ENCODE data around the gene ANTXR1. TPM values are rescaled to one million over a fixed set of nuclear protein-coding genes. Genes with fewer than 3 reads are reported as not detected.

ANTXR1 gene
- total and polyA plus RNA-seq, 2 donors (not counting 3 experiments of a cell fraction or from before 2014, with no cell fraction given) = 4.2 to 17.3 TPM

DNA sequence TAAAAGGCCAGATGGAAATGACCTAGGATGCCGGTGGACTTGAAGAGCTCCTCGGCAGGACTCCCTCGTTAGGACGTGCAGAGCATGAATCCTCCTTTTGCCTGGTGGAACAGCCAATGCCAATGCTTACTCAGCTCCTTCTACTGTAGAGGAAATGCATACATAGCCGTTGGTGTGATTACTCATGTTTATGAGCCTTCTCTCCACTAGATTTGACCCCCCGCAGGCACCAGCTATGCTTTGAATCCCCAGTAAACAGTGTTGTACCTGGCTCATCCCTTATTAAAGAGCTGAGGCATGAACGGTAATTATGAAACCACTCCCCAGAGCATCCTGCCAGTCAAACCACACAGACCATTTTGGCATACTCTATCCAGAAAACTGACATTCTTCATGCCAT is 172.8 kb downstream of the ANTXR1 start:
- H3K4me1 ChIP-seq (ENCODE audit: control insufficient read depth, extremely low read depth, insufficient read depth, low read length) = no peaks in the 10 kb centered on the region
- CTCF ChIA-PET = interaction anchor here (0.7 to 1.1 kb wide), 3 partner anchors 10 to 121 kb away, joined by 3 to 5 read pairs (median 3); no protein-coding TSS in a partner anchor
- H3K36me3 ChIP-seq (ENCODE audit: control insufficient read depth in 2 of 2, extremely low read depth in 1 of 2, insufficient read depth in 2 of 2, low read length in 2 of 2) = no peaks in the 10 kb centered on the region
- H3K9me1 ChIP-seq (replicated peaks; ENCODE audit: control insufficient read depth, extremely low read depth, insufficient read depth, low read length) = no peaks in the 10 kb centered on the region
- POLR2A ChIA-PET = no interaction called here
- H3K27me3 ChIP-seq (ENCODE audit: control insufficient read depth in 2 of 2, insufficient read depth in 2 of 2, low read length in 2 of 2) = no peaks in the 10 kb centered on the region
- no peak overlapping the region for H2AFZ ChIP-seq (ENCODE audit: low read depth, low read length)
- H3K9ac ChIP-seq (replicated peaks; ENCODE audit: extremely low read depth, insufficient read depth, low read length) = no peak overlapping the region
- no TSS peak for BruUV-seq (replicated peaks)
- DNase-seq (ENCODE audit: low read depth, low spot score) (no peak), FAIRE-seq (no peak)
- H3K4me3 ChIP-seq (replicated peaks in 1 of 3; ENCODE audit: insufficient read depth in 1 of 3, low read depth in 1 of 3, low read length in 3 of 3) = no peak overlapping the region
- no peak overlapping the region for H3K4me2 ChIP-seq (ENCODE audit: insufficient read depth, low read length)
- H3K79me2 ChIP-seq (ENCODE audit: control insufficient read depth, insufficient read depth, low read length) = no peaks in the 10 kb centered on the region
- intact Hi-C loops (cut with micrococcal nuclease) (no loop called here), dilution Hi-C loops (cut with MboI; ENCODE audit: extremely low pct_ligation_motif_present, low sequenced_read_pairs) (no loop called here)
- H3K9me3 ChIP-seq (replicated peaks; ENCODE audit: control insufficient read depth, insufficient read depth, low read length) = no peaks in the 10 kb centered on the region
- no peak for TF ChIP-seq CTCF (IDR thresholded peaks at IDR 0.05; ENCODE audit: extremely low read depth in 1 of 2, insufficient read depth in 1 of 2, low read depth in 1 of 2, low read length in 2 of 2)
- TF ChIP-seq POLR2AphosphoS5 (IDR thresholded peaks at IDR 0.05; ENCODE audit: insufficient read depth, low read depth, low read length) = no peak
- no peak for TF ChIP-seq GATA2 (IDR thresholded peaks at IDR 0.05; ENCODE audit: insufficient read depth, insufficient read length, low read depth, low read length)
- TF ChIP-seq, protein P1, sequence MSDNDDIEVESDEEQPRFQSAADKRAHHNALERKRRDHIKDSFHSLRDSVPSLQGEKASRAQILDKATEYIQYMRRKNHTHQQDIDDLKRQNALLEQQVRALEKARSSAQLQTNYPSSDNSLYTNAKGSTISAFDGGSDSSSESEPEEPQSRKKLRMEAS (IDR thresholded peaks at IDR 0.05; ENCODE audit: insufficient read depth, insufficient read length) = no peak
- no peak for TF ChIP-seq MYC (IDR thresholded peaks at IDR 0.05; ENCODE audit: low read depth, low read length)
- TF ChIP-seq JUN (IDR thresholded peaks at IDR 0.05; ENCODE audit: borderline replicate concordance, insufficient read depth, insufficient read length, low read depth) = no peak
- no peak for TF ChIP-seq EZH2 (IDR thresholded peaks at IDR 0.05; ENCODE audit: borderline replicate concordance, low read depth, low read length, severe bottlenecking)
- no peak for TF ChIP-seq POLR2A (IDR thresholded peaks at IDR 0.05; ENCODE audit: low read depth, low read length)
- no peak for TF ChIP-seq FOS (IDR thresholded peaks at IDR 0.05; ENCODE audit: borderline replicate concordance, insufficient read depth, low read length)
- no peak overlapping the region for H3K27ac ChIP-seq (ENCODE audit: insufficient read depth, low read depth, low read length)
- H4K20me1 ChIP-seq (replicated peaks; ENCODE audit: control insufficient read depth, extremely low read depth, insufficient read depth, low read length) = no peaks in the 10 kb centered on the region
